Measurements from ENCODE around the gene IMMP2L. TPM values are rescaled to one million over a fixed set of nuclear protein-coding genes. Genes with fewer than 3 reads are reported as not detected.

IMMP2L gene
- total and polyA plus RNA-seq, 4 donors = 7.3 to 21.1 (median 12.4) TPM

DNA sequence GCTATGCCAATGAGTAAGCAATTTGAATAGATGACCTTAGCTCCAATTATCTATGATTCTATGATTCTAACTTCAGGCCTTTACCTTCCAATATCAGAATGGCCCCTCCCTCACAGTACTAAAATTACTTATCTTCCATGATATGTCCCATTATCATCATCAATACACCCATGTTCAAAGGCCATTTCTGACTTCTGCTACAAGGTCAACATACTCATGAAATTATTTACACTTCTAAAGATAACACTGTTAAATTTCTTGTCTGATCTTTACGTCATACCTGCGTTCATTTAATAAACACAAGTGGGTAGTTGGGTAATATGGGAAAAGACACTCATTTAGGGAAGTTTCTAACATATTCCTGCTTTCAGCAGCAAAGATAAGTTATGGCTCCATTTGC lies 21.2 kb downstream of the IMMP2L start:
- 29% methylated on average over 2 of the region's 2 CpGs for WGBS
- Histone ChIP-seq H3K9ac (ENCODE audit: low read depth in 1 of 2, low read length in 2 of 2) (no peak overlapping the region), H3K27ac (ENCODE audit: low read depth in 1 of 2, low read length in 2 of 2) (peak overlapping the region; percentile 64 to 74), H3K27me3 (ENCODE audit: control insufficient read depth in 4 of 4, insufficient read depth in 4 of 4, low read length in 3 of 4) (no peaks in the 10 kb centered on the region), H3K4me3 (ENCODE audit: low read depth in 1 of 3, low read length in 3 of 3) (no peak overlapping the region), H3K36me3 (ENCODE audit: control insufficient read depth in 4 of 4, insufficient read depth in 3 of 4, low read depth in 1 of 4, low read length in 3 of 4) (no peaks in the 10 kb centered on the region), H3K9me3 (ENCODE audit: control insufficient read depth in 4 of 4, low read length in 3 of 4) (no peaks in the 10 kb centered on the region), H3K4me1 (ENCODE audit: control insufficient read depth in 4 of 4, insufficient read depth in 4 of 4, low read length in 3 of 4) (peaks cover 0 to 18% (median 5%) of the 10 kb centered on the region in 4 donors)
- TF ChIP-seq HNF4A (conservative IDR thresholded peaks at IDR 0.05) = peak in 1 of 2 donors; percentile 47
- TF ChIP-seq SP1 (IDR thresholded peaks at IDR 0.05) = no peak
- TF ChIP-seq, protein P1, sequence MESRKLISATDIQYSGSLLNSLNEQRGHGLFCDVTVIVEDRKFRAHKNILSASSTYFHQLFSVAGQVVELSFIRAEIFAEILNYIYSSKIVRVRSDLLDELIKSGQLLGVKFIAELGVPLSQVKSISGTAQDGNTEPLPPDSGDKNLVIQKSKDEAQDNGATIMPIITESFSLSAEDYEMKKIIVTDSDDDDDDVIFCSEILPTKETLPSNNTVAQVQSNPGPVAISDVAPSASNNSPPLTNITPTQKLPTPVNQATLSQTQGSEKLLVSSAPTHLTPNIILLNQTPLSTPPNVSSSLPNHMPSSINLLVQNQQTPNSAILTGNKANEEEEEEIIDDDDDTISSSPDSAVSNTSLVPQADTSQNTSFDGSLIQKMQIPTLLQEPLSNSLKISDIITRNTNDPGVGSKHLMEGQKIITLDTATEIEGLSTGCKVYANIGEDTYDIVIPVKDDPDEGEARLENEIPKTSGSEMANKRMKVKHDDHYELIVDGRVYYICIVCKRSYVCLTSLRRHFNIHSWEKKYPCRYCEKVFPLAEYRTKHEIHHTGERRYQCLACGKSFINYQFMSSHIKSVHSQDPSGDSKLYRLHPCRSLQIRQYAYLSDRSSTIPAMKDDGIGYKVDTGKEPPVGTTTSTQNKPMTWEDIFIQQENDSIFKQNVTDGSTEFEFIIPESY (IDR thresholded peaks at IDR 0.05) = no peak
- no peak for TF ChIP-seq JUND (IDR thresholded peaks at IDR 0.05)
- no peak for TF ChIP-seq TAF1 (conservative IDR thresholded peaks at IDR 0.05)
- TF ChIP-seq RAD21 (IDR thresholded peaks at IDR 0.05) = peak in 1 of 2 donors; percentile 5
- no peak for TF ChIP-seq GABPA (IDR thresholded peaks at IDR 0.05 in 1 of 2, conservative IDR thresholded peaks at IDR 0.05 in 1 of 2)
- TF ChIP-seq, protein P2, sequence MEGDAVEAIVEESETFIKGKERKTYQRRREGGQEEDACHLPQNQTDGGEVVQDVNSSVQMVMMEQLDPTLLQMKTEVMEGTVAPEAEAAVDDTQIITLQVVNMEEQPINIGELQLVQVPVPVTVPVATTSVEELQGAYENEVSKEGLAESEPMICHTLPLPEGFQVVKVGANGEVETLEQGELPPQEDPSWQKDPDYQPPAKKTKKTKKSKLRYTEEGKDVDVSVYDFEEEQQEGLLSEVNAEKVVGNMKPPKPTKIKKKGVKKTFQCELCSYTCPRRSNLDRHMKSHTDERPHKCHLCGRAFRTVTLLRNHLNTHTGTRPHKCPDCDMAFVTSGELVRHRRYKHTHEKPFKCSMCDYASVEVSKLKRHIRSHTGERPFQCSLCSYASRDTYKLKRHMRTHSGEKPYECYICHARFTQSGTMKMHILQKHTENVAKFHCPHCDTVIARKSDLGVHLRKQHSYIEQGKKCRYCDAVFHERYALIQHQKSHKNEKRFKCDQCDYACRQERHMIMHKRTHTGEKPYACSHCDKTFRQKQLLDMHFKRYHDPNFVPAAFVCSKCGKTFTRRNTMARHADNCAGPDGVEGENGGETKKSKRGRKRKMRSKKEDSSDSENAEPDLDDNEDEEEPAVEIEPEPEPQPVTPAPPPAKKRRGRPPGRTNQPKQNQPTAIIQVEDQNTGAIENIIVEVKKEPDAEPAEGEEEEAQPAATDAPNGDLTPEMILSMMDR (IDR thresholded peaks at IDR 0.05; ENCODE audit: low read depth, low read length, missing input control) = no peak
- no peak for TF ChIP-seq FOXA1 (IDR thresholded peaks at IDR 0.05)
- TF ChIP-seq YY1 (IDR thresholded peaks at IDR 0.05) = peak; percentile 17
- TF ChIP-seq, protein P3, sequence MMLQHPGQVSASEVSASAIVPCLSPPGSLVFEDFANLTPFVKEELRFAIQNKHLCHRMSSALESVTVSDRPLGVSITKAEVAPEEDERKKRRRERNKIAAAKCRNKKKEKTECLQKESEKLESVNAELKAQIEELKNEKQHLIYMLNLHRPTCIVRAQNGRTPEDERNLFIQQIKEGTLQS (IDR thresholded peaks at IDR 0.05) = no peak
- TF ChIP-seq, protein P4, sequence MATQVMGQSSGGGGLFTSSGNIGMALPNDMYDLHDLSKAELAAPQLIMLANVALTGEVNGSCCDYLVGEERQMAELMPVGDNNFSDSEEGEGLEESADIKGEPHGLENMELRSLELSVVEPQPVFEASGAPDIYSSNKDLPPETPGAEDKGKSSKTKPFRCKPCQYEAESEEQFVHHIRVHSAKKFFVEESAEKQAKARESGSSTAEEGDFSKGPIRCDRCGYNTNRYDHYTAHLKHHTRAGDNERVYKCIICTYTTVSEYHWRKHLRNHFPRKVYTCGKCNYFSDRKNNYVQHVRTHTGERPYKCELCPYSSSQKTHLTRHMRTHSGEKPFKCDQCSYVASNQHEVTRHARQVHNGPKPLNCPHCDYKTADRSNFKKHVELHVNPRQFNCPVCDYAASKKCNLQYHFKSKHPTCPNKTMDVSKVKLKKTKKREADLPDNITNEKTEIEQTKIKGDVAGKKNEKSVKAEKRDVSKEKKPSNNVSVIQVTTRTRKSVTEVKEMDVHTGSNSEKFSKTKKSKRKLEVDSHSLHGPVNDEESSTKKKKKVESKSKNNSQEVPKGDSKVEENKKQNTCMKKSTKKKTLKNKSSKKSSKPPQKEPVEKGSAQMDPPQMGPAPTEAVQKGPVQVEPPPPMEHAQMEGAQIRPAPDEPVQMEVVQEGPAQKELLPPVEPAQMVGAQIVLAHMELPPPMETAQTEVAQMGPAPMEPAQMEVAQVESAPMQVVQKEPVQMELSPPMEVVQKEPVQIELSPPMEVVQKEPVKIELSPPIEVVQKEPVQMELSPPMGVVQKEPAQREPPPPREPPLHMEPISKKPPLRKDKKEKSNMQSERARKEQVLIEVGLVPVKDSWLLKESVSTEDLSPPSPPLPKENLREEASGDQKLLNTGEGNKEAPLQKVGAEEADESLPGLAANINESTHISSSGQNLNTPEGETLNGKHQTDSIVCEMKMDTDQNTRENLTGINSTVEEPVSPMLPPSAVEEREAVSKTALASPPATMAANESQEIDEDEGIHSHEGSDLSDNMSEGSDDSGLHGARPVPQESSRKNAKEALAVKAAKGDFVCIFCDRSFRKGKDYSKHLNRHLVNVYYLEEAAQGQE (IDR thresholded peaks at IDR 0.05) = no peak
- no peak for TF ChIP-seq FOXA2 (IDR thresholded peaks at IDR 0.05)
- TF ChIP-seq, protein P5, sequence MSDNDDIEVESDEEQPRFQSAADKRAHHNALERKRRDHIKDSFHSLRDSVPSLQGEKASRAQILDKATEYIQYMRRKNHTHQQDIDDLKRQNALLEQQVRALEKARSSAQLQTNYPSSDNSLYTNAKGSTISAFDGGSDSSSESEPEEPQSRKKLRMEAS (IDR thresholded peaks at IDR 0.05) = no peak
- TF ChIP-seq HNF4G (IDR thresholded peaks at IDR 0.05) = no peak
- TF ChIP-seq RXRA (IDR thresholded peaks at IDR 0.05) = peak; percentile 11 to 42
- no peak for TF ChIP-seq NR2F2 (IDR thresholded peaks at IDR 0.05)
- TF ChIP-seq EGR1 (IDR thresholded peaks at IDR 0.05; ENCODE audit: low read depth in 2 of 2) = no peak
- no peak for DNase-seq (ENCODE audit: low spot score)

Data from liver (tissue), 9 donors.